ENCODE measurements around the gene BPIFB1. TPM values are rescaled to one million over a fixed set of nuclear protein-coding genes. Genes with fewer than 3 reads are reported as not detected.

The BPIFB1 gene
- total and polyA plus RNA-seq, 10 of the 15 experiments (the other 5 are each of a cell fraction or from before 2014, with no cell fraction given) = 0.13 TPM; not detected in 9

DNA sequence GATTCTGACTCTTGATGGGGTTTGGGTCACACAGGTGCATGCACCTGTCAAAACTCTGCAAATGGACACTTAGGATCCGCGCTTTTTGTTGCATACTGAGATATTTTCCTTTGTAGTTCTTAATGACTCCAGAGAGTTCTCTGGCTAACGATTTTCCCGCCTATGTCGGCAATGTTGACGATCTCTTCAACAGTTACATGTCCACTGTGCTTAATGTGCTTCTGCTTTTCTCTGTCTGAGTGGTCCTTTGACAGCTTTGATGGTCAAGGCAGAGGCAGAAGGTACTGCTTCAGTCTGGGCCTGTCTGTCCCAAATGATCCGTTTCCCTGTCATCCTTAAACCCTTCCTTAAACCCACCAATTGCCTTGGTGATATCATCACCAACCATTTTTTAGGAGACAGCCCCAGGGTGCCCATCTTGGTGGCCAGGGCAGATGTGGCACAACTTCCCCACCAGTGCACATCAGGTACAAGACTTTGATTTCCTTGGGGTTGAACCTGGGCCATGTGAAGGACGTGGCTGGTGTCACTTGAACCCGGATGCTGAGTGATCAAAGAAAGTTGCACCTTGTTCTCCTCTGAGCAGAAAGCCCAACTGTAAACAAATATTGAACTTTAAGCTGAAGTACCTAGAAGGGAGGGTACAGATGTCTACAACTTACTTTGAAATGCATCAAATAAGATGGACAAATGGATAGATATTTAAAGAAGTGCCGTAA is 10.7 kb upstream of the BPIFB1 start (continued):
- no peak for TF ChIP-seq HSF1 (IDR thresholded peaks at IDR 0.05; ENCODE audit: low read depth, low read length)

DNA sequence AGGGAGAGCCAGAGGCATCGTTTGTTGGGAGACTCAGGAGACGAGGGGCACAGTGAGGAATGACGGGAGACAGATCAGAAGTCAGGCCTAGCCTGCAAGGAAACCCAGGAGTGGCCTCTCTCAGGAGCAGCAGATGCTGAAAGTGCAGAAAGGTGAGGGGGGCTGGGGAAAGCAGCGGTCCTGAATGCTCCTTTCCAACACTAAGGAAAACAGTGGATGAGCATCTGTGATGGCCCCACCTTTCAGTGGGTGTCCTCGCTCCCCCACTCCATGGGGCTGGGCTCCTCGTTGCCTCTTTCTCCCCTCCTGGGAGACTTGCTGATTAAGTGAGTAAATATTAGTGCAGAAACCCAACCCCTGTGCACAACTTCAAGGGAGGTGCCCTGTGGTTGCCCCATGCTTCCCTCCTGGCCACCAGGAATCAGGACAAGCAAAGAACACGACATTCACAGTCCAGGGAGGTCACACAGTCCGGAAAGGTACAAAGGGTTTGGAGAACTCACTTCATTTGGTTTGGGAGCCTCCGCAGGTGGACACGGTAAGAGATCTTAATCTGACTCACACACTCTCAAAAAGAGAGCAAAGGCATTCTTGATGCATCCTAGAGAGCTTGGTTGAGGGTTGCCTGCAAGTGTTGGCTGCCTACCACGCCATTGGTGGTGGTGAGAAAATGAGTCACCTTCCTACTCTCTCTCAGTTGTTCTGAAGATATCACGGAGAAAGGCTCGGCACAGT is 9.7 kb upstream of the BPIFB1 start:
- Histone ChIP-seq H3K36me3 (ENCODE audit: control insufficient read depth in 2 of 2, insufficient read depth in 2 of 2, low read length in 1 of 2) (no peaks in the 10 kb centered on the region; a peak in 1 of 4 replicates), H3K4me2 (ENCODE audit: control insufficient read depth, insufficient read depth) (no peak overlapping the region), H3K4me1 (ENCODE audit: control insufficient read depth, insufficient read depth, low read length) (no peaks in the 10 kb centered on the region), H3K9me3 (replicated peaks; ENCODE audit: control insufficient read depth, insufficient read depth, low read length) (no peaks in the 10 kb centered on the region), H3K27ac (ENCODE audit: control insufficient read depth, insufficient read depth) (no peak overlapping the region), H3K27me3 (replicated peaks in 1 of 2; ENCODE audit: control insufficient read depth in 2 of 2, insufficient read depth in 2 of 2, low read length in 1 of 2) (peaks cover 4 to 7% of the 10 kb centered on the region in 2 experiments; a peak in 3 of 4 replicates), H3K79me2 (ENCODE audit: control insufficient read depth, insufficient read depth, low read length) (no peaks in the 10 kb centered on the region), H2AFZ (ENCODE audit: control insufficient read depth, low read depth, low read length) (no peak overlapping the region), H3K4me3 (no peak overlapping the region), H3K9ac (ENCODE audit: control insufficient read depth, insufficient read depth, low read length) (no peak overlapping the region), H4K20me1 (ENCODE audit: control insufficient read depth, insufficient read depth) (no peaks in the 10 kb centered on the region)
- 6% methylated on average over 13 of the region's 13 CpGs for WGBS (ENCODE audit: insufficient coverage, insufficient replicate concordance, low lambda C conversion rate, missing lambda C conversion rate)
- ChIA-PET CTCF (no interaction called here), POLR2A (no interaction called here), RAD21 (ENCODE audit: unreplicated experiment) (no interaction called here), SMC1A (ENCODE audit: uncharacterized antibody, unreplicated experiment) (no interaction called here)
- FAIRE-seq (no peak), DNase-seq (ENCODE audit: low read depth, low spot score) (no peak), ATAC-seq (no peak)
- intact Hi-C loops (cut with micrococcal nuclease; ENCODE audit: unreplicated experiment) = no loop called here
- in situ Hi-C loops (cut with MboI) = no loop called here
- BruUV-seq (replicated peaks) = no TSS peak
- TF ChIP-seq POLR2AphosphoS2 (IDR thresholded peaks at IDR 0.05; ENCODE audit: low read depth, low read length) (no peak), NFXL1 (IDR thresholded peaks at IDR 0.05; ENCODE audit: borderline replicate concordance) (no peak), ELK1 (IDR thresholded peaks at IDR 0.05; ENCODE audit: low read depth, low read length) (no peak), FOXK2 (IDR thresholded peaks at IDR 0.05) (no peak), MYC (IDR thresholded peaks at IDR 0.05; ENCODE audit: insufficient read depth, insufficient read length, insufficient replicate concordance, low read length, severe bottlenecking) (no peak), JUND (IDR thresholded peaks at IDR 0.05; ENCODE audit: low read depth, low read length) (no peak), NR2C2 (IDR thresholded peaks at IDR 0.05; ENCODE audit: borderline replicate concordance, control insufficient read depth, insufficient read length, low read depth) (no peak), ZBTB40 (IDR thresholded peaks at IDR 0.05; ENCODE audit: borderline replicate concordance) (no peak)
- TF ChIP-seq, protein P1, sequence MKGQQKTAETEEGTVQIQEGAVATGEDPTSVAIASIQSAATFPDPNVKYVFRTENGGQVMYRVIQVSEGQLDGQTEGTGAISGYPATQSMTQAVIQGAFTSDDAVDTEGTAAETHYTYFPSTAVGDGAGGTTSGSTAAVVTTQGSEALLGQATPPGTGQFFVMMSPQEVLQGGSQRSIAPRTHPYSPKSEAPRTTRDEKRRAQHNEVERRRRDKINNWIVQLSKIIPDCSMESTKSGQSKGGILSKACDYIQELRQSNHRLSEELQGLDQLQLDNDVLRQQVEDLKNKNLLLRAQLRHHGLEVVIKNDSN (IDR thresholded peaks at IDR 0.05; ENCODE audit: borderline replicate concordance, extremely low read length, insufficient read depth, low read depth, low read length) = no peak
